ENCODE data around the gene MCRS1. TPM values are rescaled to one million over a fixed set of nuclear protein-coding genes. Genes with fewer than 3 reads are reported as not detected.
"Not testable (repeated sequence)": the region's sequence is repeated elsewhere in the genome, so short reads cannot be mapped to it uniquely, and the experiment has no call there.

MCRS1 gene
- polyA plus RNA-seq, 1 donor from 2014 or later = 109 TPM

DNA sequence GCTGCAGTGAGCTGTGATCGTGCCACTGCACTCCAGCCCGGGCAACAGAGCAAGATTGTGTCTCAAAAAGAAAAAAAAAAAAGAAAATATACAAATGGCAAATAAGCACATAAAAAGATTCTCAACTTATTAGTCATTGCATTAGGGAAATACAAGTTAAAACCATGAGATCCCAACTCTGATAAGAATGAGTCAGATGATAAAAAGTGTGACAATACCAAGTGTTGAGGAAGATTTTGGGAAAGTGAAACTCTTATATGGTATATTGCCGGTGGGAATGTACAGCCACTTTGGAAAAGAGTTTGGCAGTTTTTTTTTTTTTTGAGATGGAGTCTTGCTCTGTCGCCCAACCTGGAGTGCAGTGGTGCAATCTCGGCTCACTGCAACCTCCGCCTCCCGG is 47.8 kb upstream of the MCRS1 start:
- Histone ChIP-seq H4K20me1 (ENCODE audit: insufficient read depth) (no peaks in the 10 kb centered on the region), H3K27me3 (ENCODE audit: insufficient read depth, low read depth, low read length) (no peaks in the 10 kb centered on the region), H3K9me3 (ENCODE audit: low read length) (no peaks in the 10 kb centered on the region), H3K79me2 (replicated peaks; ENCODE audit: insufficient read depth, low read length) (no peaks in the 10 kb centered on the region), H3K36me3 (ENCODE audit: insufficient read depth, low read length) (no peaks in the 10 kb centered on the region), H3F3A (ENCODE audit: insufficient read depth, low read length, poor library complexity, severe bottlenecking) (no peaks in the 10 kb centered on the region), H2AFZ (ENCODE audit: low read depth, low read length) (no peak overlapping the region), H3K4me2 (ENCODE audit: low read length) (no peak overlapping the region), H3K9ac (ENCODE audit: low read length) (no peak overlapping the region), H3K4me3 (ENCODE audit: low read length) (no peak overlapping the region), H3K27ac (ENCODE audit: low read length) (no peak overlapping the region), H3K9me2 (ENCODE audit: insufficient read depth, low read length) (no peaks in the 10 kb centered on the region)
- TF ChIP-seq EZH2 (IDR thresholded peaks at IDR 0.05; ENCODE audit: borderline replicate concordance, insufficient read depth, low read length, poor library complexity, severe bottlenecking) (no peak), EP300 (conservative IDR thresholded peaks at IDR 0.05; ENCODE audit: poor library complexity, severe bottlenecking) (no peak), POLR2AphosphoS5 (IDR thresholded peaks at IDR 0.05) (no peak), MXI1 (conservative IDR thresholded peaks at IDR 0.05; ENCODE audit: poor library complexity, severe bottlenecking) (no peak)

DNA sequence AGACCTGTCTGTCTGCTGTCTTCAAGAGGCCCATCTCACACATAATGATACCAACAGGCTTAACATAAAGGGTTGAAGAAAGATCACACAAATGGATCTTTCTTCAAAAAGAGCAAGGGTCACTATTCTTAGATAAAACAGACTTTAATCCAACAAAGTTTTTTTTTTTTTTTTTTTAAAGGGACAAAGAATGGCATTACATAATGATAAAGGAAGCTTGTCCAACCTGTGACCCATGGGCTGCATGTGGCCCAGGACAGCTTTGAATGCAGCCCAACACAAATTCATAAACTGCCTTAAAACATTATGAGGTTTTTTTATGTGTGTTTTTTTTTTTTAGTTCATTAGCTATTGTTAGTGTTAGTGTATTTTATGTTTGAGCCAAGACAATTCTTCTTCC is 44.3 kb upstream of the MCRS1 start:
- H3K27ac ChIP-seq (ENCODE audit: low read length) = no peak overlapping the region
- H3K9ac ChIP-seq (ENCODE audit: low read length) = no peak overlapping the region
- no peaks in the 10 kb centered on the region for H3K79me2 ChIP-seq (replicated peaks; ENCODE audit: insufficient read depth, low read length)
- H4K20me1 ChIP-seq (ENCODE audit: insufficient read depth) = no peaks in the 10 kb centered on the region
- no peaks in the 10 kb centered on the region for H3K36me3 ChIP-seq (ENCODE audit: insufficient read depth, low read length)
- H3K4me3 ChIP-seq (ENCODE audit: low read length) = no peak overlapping the region
- no peaks in the 10 kb centered on the region for H3K9me3 ChIP-seq (ENCODE audit: low read length)
- H3K4me2 ChIP-seq (ENCODE audit: low read length) = no peak overlapping the region
- H2AFZ ChIP-seq (ENCODE audit: low read depth, low read length) = no peak overlapping the region
- no peaks in the 10 kb centered on the region for H3K27me3 ChIP-seq (ENCODE audit: insufficient read depth, low read depth, low read length)
- no peaks in the 10 kb centered on the region for H3F3A ChIP-seq (ENCODE audit: insufficient read depth, low read length, poor library complexity, severe bottlenecking)
- no peaks in the 10 kb centered on the region for H3K9me2 ChIP-seq (ENCODE audit: insufficient read depth, low read length)
- TF ChIP-seq POLR2AphosphoS5 (IDR thresholded peaks at IDR 0.05) (no peak), MXI1 (conservative IDR thresholded peaks at IDR 0.05; ENCODE audit: poor library complexity, severe bottlenecking) (no peak), TAF1 (IDR thresholded peaks at IDR 0.05; ENCODE audit: low read depth) (no peak), EP300 (conservative IDR thresholded peaks at IDR 0.05; ENCODE audit: poor library complexity, severe bottlenecking) (no peak), SMC3 (conservative IDR thresholded peaks at IDR 0.05; ENCODE audit: poor library complexity) (no peak)
- TF ChIP-seq, protein P1, sequence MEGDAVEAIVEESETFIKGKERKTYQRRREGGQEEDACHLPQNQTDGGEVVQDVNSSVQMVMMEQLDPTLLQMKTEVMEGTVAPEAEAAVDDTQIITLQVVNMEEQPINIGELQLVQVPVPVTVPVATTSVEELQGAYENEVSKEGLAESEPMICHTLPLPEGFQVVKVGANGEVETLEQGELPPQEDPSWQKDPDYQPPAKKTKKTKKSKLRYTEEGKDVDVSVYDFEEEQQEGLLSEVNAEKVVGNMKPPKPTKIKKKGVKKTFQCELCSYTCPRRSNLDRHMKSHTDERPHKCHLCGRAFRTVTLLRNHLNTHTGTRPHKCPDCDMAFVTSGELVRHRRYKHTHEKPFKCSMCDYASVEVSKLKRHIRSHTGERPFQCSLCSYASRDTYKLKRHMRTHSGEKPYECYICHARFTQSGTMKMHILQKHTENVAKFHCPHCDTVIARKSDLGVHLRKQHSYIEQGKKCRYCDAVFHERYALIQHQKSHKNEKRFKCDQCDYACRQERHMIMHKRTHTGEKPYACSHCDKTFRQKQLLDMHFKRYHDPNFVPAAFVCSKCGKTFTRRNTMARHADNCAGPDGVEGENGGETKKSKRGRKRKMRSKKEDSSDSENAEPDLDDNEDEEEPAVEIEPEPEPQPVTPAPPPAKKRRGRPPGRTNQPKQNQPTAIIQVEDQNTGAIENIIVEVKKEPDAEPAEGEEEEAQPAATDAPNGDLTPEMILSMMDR (IDR thresholded peaks at IDR 0.05; ENCODE audit: poor library complexity, severe bottlenecking) = no peak
- TF ChIP-seq, protein P2, sequence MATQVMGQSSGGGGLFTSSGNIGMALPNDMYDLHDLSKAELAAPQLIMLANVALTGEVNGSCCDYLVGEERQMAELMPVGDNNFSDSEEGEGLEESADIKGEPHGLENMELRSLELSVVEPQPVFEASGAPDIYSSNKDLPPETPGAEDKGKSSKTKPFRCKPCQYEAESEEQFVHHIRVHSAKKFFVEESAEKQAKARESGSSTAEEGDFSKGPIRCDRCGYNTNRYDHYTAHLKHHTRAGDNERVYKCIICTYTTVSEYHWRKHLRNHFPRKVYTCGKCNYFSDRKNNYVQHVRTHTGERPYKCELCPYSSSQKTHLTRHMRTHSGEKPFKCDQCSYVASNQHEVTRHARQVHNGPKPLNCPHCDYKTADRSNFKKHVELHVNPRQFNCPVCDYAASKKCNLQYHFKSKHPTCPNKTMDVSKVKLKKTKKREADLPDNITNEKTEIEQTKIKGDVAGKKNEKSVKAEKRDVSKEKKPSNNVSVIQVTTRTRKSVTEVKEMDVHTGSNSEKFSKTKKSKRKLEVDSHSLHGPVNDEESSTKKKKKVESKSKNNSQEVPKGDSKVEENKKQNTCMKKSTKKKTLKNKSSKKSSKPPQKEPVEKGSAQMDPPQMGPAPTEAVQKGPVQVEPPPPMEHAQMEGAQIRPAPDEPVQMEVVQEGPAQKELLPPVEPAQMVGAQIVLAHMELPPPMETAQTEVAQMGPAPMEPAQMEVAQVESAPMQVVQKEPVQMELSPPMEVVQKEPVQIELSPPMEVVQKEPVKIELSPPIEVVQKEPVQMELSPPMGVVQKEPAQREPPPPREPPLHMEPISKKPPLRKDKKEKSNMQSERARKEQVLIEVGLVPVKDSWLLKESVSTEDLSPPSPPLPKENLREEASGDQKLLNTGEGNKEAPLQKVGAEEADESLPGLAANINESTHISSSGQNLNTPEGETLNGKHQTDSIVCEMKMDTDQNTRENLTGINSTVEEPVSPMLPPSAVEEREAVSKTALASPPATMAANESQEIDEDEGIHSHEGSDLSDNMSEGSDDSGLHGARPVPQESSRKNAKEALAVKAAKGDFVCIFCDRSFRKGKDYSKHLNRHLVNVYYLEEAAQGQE (IDR thresholded peaks at IDR 0.05; ENCODE audit: borderline replicate concordance) = no peak

DNA sequence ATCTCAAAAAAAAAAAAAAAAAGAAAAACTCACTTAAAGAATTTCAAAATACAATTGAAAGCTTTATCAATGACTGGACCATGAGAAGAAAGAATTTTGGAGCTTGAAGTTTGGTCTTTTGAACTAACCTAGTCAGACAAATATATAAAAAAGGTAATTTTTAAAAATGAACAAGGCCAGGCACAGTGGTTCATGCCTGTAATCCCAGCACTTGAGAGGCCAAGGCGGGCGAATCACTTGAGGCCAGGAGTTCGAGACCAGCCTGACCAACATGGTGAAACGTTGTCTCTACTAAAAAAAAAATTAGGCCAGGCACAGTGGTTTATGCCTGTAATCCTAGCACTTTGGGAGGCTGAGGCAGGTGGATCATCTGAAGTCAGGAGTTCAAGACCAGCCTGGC is 42.8 kb upstream of the MCRS1 start:
- H3K27ac ChIP-seq (ENCODE audit: low read length); H3K9ac ChIP-seq (ENCODE audit: low read length); H3K79me2 ChIP-seq (replicated peaks; ENCODE audit: insufficient read depth, low read length); H3K4me2 ChIP-seq (ENCODE audit: low read length); H3K4me3 ChIP-seq (ENCODE audit: low read length); H3K9me2 ChIP-seq (ENCODE audit: insufficient read depth, low read length); H3K27me3 ChIP-seq (ENCODE audit: insufficient read depth, low read depth, low read length); H3K36me3 ChIP-seq (ENCODE audit: insufficient read depth, low read length); H3F3A ChIP-seq (ENCODE audit: insufficient read depth, low read length, poor library complexity, severe bottlenecking); H2AFZ ChIP-seq (ENCODE audit: low read depth, low read length); H4K20me1 ChIP-seq (ENCODE audit: insufficient read depth); H3K9me3 ChIP-seq (ENCODE audit: low read length): not testable (repeated sequence)

All from neural cell (in vitro differentiated cells).